Keratinocyte (primary cell): ENCODE results near the gene GUSB. TPM values are rescaled to one million over a fixed set of nuclear protein-coding genes. Genes with fewer than 3 reads are reported as not detected.
"Not testable (repeated sequence)": the region's sequence is repeated elsewhere in the genome, so short reads cannot be mapped to it uniquely, and the experiment has no call there.

Experiments used
- DNase-seq: peaks from one replicate; pipeline ENCODE4 v3.0.0-alpha.2; 2011; ENCODE audit warnings: low read depth, missing footprints, low spot score
- FAIRE-seq: peaks from 2 replicates; lab custom pipeline; 2011; peaks lifted over from hg19 to GRCh38; lab: Jason Lieb, UNC
- H2AFZ ChIP-seq: 2 replicates; pipeline ENCODE4 v1.6.0; 2012; ENCODE audit warnings: low read length, control low read depth, inconsistent platforms; ENCODE audit not compliant: control insufficient read depth
- H3K27ac ChIP-seq: 2 replicates; pipeline ENCODE4 v1.5.1; 2011; ENCODE audit warnings: low read length; ENCODE audit not compliant: control insufficient read depth, insufficient read depth
- H3K27me3 ChIP-seq: 3 replicates; pipeline ENCODE4 v1.6.0; 2011; ENCODE audit warnings: low read length; ENCODE audit not compliant: control insufficient read depth, insufficient read depth; ENCODE audit errors: extremely low read depth
- H3K36me3 ChIP-seq, 2 experiments: 2 replicates in 1 of 2; 3 replicates in 1 of 2; pipeline ENCODE4 v1.5.1; 2011; ENCODE audit warnings: low read length in 2 of 2, mild to moderate bottlenecking in 1 of 2; ENCODE audit not compliant: control insufficient read depth in 2 of 2, insufficient read depth in 2 of 2; ENCODE audit errors: extremely low read depth in 1 of 2
- H3K4me1 ChIP-seq: 3 replicates; pipeline ENCODE4 v1.5.1; 2011; ENCODE audit warnings: low read length; ENCODE audit not compliant: control insufficient read depth, insufficient read depth; ENCODE audit errors: extremely low read depth
- H3K4me2 ChIP-seq: 3 replicates; pipeline ENCODE4 v1.6.0; 2011; ENCODE audit warnings: low read depth, low read length; ENCODE audit not compliant: control insufficient read depth, insufficient read depth; ENCODE audit errors: extremely low read depth
- H3K4me3 ChIP-seq, 3 experiments: fragments of 200-600 bp in 1 of 3; sonication (generic) in 1 of 3; 2 replicates in 2 of 3; 3 replicates in 1 of 3; pipeline ENCODE4 v1.5.1; 2011 to 2016; ENCODE audit warnings: low read length in 3 of 3, mild to moderate bottlenecking in 3 of 3, control low read depth in 2 of 3, inconsistent platforms in 1 of 3, low read depth in 1 of 3, mixed read lengths in 1 of 3, mixed run types in 1 of 3, moderate library complexity in 1 of 3; ENCODE audit not compliant: control insufficient read depth in 2 of 3, insufficient read depth in 2 of 3; ENCODE audit errors: extremely low read depth in 1 of 3
- H3K79me2 ChIP-seq: 2 replicates; pipeline ENCODE4 v1.6.0; 2012; ENCODE audit warnings: low read length; ENCODE audit not compliant: control insufficient read depth, insufficient read depth
- H3K9ac ChIP-seq: 3 replicates; pipeline ENCODE4 v1.6.0; 2011; ENCODE audit warnings: low read length; ENCODE audit not compliant: control insufficient read depth, insufficient read depth; ENCODE audit errors: extremely low read depth
- H3K9me1 ChIP-seq: 3 replicates; pipeline ENCODE4 v1.6.0; 2011; ENCODE audit warnings: low read length; ENCODE audit not compliant: control insufficient read depth, insufficient read depth; ENCODE audit errors: extremely low read depth
- H3K9me3 ChIP-seq: 2 replicates; pipeline ENCODE4 v1.5.1; 2012; ENCODE audit warnings: low read depth, low read length; ENCODE audit not compliant: control insufficient read depth
- H4K20me1 ChIP-seq: 3 replicates; pipeline ENCODE4 v1.6.0; 2011; ENCODE audit warnings: low read length; ENCODE audit not compliant: control insufficient read depth, insufficient read depth; ENCODE audit errors: extremely low read depth
- EZH2 ChIP-seq: IDR thresholded peaks from one replicate; pipeline ENCODE4 v1.6.1; 2012; ENCODE audit warnings: inconsistent platforms, mild to moderate bottlenecking, low read length, moderate library complexity
- dilution Hi-C: fragments of 300-500 bp; cut with MboI; formaldehyde crosslinking; loops from one replicate; pipeline ENCODE4 v1.7.0; 2020; ENCODE audit warnings: low sequenced_read_pairs; ENCODE audit not compliant: extremely low pct_ligation_motif_present
- polyA minus RNA-seq, 3 experiments: library from RNA; depleted of rRNA, polyadenylated mRNA; stranded (reverse); fragments of >200 nt; gene quantifications; 1 replicate in 1 of 3; 2 replicates in 1 of 3; 3 replicates in 1 of 3; pipeline ENCODE4 v1.2.3, GENCODE V29; 2011
- polyA plus RNA-seq, 5 experiments: library from polyadenylated mRNA; depleted of rRNA in 3 of 5; stranded (reverse) in 3 of 5; stranded (forward) in 1 of 5; unstranded in 1 of 5; fragments of >200 nt; gene quantifications; 1 replicate in 1 of 5; 2 replicates in 3 of 5; 3 replicates in 1 of 5; pipeline versions ENCODE4 v1.2.1 to v1.2.3, GENCODE V29; 2011 to 2012; ENCODE audit warnings: missing spikeins in 2 of 5, low read depth in 1 of 5, low replicate concordance in 1 of 5
- TF ChIP-seq, protein P1 (sequence below), 3 experiments: IDR thresholded peaks in 1 of 3; conservative IDR thresholded peaks in 1 of 3; optimal IDR thresholded peaks in 1 of 3; 2 replicates in 2 of 3; 3 replicates in 1 of 3; pipeline versions ENCODE3 to v1.5.1; 2011; ENCODE audit warnings: low read length in 3 of 3, mild to moderate bottlenecking in 3 of 3, moderate library complexity in 2 of 3, control low read depth in 1 of 3, inconsistent platforms in 1 of 3; ENCODE audit not compliant: insufficient read depth in 2 of 3; ENCODE audit errors: extremely low read depth in 1 of 3

GUSB gene
- polyA plus RNA-seq (9.4 to 19.9 TPM (median 13.3 TPM) in 3 replicates), polyA minus RNA-seq (13.0 to 30.2 TPM (median 17.9 TPM) in 3 replicates)
- 11.3 TPM for polyA plus RNA-seq (2011; ENCODE audit: low read depth)
- polyA plus RNA-seq (2011; cell fraction: cytosol; rRNA removed): 6.9 and 10.9 TPM in 2 replicates
- 27.8 and 29.3 TPM in 2 replicates for polyA plus RNA-seq (2011; cell fraction: nucleus; rRNA removed)
- polyA plus RNA-seq (2012; ENCODE audit: low replicate concordance): 13.7 and 15.1 TPM in 2 replicates
- polyA minus RNA-seq (2011; cell fraction: cytosol; rRNA and poly(A)+ RNA removed): 9.2 TPM
- polyA minus RNA-seq (2011; cell fraction: nucleus; rRNA and poly(A)+ RNA removed): 9.2 and 9.6 TPM in 2 replicates

DNA sequence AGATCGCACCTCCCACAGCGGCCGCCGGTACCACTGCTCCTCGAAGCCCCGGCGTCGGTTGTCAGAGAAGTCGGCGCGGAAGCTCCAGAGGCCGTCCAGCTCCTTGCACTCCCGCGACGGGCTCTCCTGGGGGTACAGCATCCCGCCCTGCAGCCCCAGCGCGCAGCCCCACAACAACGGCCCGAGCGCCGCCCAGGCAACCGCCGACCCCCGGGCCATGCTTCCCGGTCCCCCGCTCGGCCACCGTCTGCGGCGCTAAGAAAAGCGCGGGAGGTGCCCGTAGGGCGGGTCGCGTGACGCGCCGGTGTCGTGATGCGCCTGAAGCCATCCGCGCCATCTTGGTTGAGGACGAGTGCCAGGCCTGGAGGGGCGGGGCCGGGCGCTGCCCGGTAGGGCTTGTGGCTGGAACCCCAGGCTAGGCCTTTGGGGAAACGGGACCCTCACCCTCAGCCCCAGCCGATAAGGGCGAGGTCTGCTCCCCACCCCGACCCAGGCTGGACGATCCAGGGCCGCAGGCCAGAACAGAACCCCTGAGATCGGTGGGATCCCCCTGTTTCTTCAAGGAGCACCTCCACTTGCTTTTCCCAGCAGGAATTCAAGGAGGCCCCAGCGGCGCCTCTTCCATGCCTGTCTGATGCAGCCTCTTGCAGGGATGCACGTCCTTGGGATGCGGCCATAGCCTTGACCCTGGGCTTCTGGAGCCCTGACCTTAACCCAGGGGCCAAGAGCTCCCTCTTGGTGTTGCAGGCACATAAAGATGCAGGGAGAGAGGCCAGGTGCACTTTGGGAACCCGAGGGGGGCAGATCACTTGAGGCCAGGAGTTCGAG, at the start of gene GUSB:
Gene GUSB, minus strand, starts transcription at position 249 of the 828 bp plus-strand sequence. Its CDS starts 30 bp downstream, at position 219.
- Histone ChIP-seq H3K4me2 (peak within 1 kb of the TSS; percentile 85), H3K79me2 (peaks cover 18% of the 10 kb centered on the region), H3K9me1 (no peaks in the 10 kb centered on the region), H2AFZ (peak within 1 kb of the TSS; percentile 97), H3K36me3 (no peaks in the 10 kb centered on the region), H3K27me3 (no peaks in the 10 kb centered on the region), H3K4me3 (peak within 1 kb of the TSS; percentile 67 to 79 (median 79)), H3K9ac (peak within 1 kb of the TSS; percentile 81), H4K20me1 (no peaks in the 10 kb centered on the region), H3K9me3 (no peaks in the 10 kb centered on the region), H3K27ac (peak within 1 kb of the TSS; percentile 75), H3K4me1 (peaks cover 19% of the 10 kb centered on the region)
- DNase-seq (no peak), FAIRE-seq (no peak)
- dilution Hi-C loops: no loop called here
- TF ChIP-seq, protein P1, sequence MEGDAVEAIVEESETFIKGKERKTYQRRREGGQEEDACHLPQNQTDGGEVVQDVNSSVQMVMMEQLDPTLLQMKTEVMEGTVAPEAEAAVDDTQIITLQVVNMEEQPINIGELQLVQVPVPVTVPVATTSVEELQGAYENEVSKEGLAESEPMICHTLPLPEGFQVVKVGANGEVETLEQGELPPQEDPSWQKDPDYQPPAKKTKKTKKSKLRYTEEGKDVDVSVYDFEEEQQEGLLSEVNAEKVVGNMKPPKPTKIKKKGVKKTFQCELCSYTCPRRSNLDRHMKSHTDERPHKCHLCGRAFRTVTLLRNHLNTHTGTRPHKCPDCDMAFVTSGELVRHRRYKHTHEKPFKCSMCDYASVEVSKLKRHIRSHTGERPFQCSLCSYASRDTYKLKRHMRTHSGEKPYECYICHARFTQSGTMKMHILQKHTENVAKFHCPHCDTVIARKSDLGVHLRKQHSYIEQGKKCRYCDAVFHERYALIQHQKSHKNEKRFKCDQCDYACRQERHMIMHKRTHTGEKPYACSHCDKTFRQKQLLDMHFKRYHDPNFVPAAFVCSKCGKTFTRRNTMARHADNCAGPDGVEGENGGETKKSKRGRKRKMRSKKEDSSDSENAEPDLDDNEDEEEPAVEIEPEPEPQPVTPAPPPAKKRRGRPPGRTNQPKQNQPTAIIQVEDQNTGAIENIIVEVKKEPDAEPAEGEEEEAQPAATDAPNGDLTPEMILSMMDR (optimal IDR thresholded peaks at IDR 0.05 in 1 of 3, IDR thresholded peaks at IDR 0.05 in 1 of 3, conservative IDR thresholded peaks at IDR 0.05 in 1 of 3; ENCODE audit: extremely low read depth in 1 of 3, insufficient read depth in 2 of 3, low read length in 3 of 3): no peak
- no peak for TF ChIP-seq EZH2

DNA sequence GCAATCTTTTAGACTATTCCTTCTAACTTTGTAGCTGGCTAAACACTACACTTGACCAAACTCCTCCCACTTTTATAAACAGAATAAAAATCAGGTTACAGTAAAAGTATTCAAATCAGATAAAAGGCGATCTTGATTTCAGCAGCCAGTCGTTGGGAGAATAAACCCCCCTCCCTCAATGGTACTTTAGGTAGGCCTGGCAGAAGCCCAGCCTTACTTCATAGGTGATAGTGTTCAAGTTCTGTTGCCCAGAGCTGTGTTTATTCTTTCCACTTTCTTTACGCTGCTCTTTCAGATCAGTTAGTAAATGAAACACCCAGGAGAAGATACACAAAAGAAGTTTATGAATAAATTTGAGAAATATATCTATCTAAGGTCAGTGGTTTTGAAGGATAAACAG, 46.3 kb upstream of the GUSB start:
- FAIRE-seq, H3K36me3 ChIP-seq, H3K4me2 ChIP-seq, H3K79me2 ChIP-seq, H3K9ac ChIP-seq, DNase-seq, H2AFZ ChIP-seq, H4K20me1 ChIP-seq, H3K27ac ChIP-seq, dilution Hi-C loops, H3K4me3 ChIP-seq, H3K9me3 ChIP-seq, H3K9me1 ChIP-seq, H3K4me1 ChIP-seq, H3K27me3 ChIP-seq: not testable (repeated sequence)
